B cell (primary cell): ENCODE measurements around the gene SMIM13. TPM values are rescaled to one million over a fixed set of nuclear protein-coding genes. Genes with fewer than 3 reads are reported as not detected.

Source experiments
- ATAC-seq: fragments of 200-7000 bp; cut with Tn5 transposase; one replicate; pipeline ENCODE4 v1.10.0; 2021; ENCODE audit warnings: low read depth, mild to moderate bottlenecking, moderate number of reproducible peaks, moderate library complexity
- CTCF ChIA-PET: fragments of 350-600 bp; sonication (Branson Sonifier 250); formaldehyde crosslinking; loops from one replicate; lab custom pipeline; 2021; ENCODE audit warnings: antibody characterized with exemption, inconsistent platforms; lab: Charles Lee
- POLR2A ChIA-PET: fragments of 350-600 bp; sonication (Branson Sonifier 250); formaldehyde crosslinking; loops from one replicate; lab custom pipeline; 2021; ENCODE audit warnings: antibody characterized with exemption; lab: Charles Lee
- DNase-seq: peaks from one replicate; pipeline ENCODE4 v3.0.0; 2013
- H2AFZ ChIP-seq: 2 replicates; pipeline ENCODE4 v1.6.1; 2012; ENCODE audit warnings: mild to moderate bottlenecking, low read depth, low read length; ENCODE audit not compliant: insufficient read depth, poor library complexity, severe bottlenecking
- H3K27ac ChIP-seq, 2 donors: 1 replicate in 1 of 2; 2 replicates in 1 of 2; pipeline ENCODE4 v1.5.1; 2012 to 2013; ENCODE audit warnings: low read length in 2 of 2, mild to moderate bottlenecking in 2 of 2, moderate library complexity in 1 of 2
- H3K27me3 ChIP-seq, 4 experiments: fragments of 200-600 bp in 1 of 4; sonication (generic) in 1 of 4; replicated peaks in 1 of 4; 1 replicate in 2 of 4; 2 replicates in 2 of 4; pipeline versions ENCODE4 v1.6.1 to v1.7.0; 2013 to 2016; ENCODE audit warnings: low read length in 3 of 4, mild to moderate bottlenecking in 2 of 4, mixed read lengths in 1 of 4, moderate library complexity in 1 of 4; ENCODE audit not compliant: insufficient read depth in 4 of 4, control insufficient read depth in 3 of 4; ENCODE audit errors: control extremely low read depth in 1 of 4
- H3K36me3 ChIP-seq, 2 experiments: replicated peaks in 1 of 2; 1 replicate in 1 of 2; 2 replicates in 1 of 2; pipeline versions ENCODE4 v1.6.1 to v1.7.1; 2013; ENCODE audit warnings: low read length in 1 of 2; ENCODE audit not compliant: insufficient read depth in 2 of 2, control insufficient read depth in 1 of 2; ENCODE audit errors: control extremely low read depth in 1 of 2, extremely low read depth in 1 of 2
- H3K4me1 ChIP-seq, 2 donors: fragments of 200-600 bp in 1 of 2; sonication (generic) in 1 of 2; 1 replicate in 1 of 2; 2 replicates in 1 of 2; pipeline versions ENCODE4 v1.5.1 to v1.6.1; 2013 to 2017; ENCODE audit warnings: low read length in 2 of 2; ENCODE audit not compliant: control insufficient read depth in 2 of 2, insufficient read depth in 2 of 2
- H3K4me2 ChIP-seq: replicated peaks from 2 replicates; pipeline ENCODE3; 2012; ENCODE audit warnings: mild to moderate bottlenecking, low read depth, low read length; ENCODE audit not compliant: poor library complexity, severe bottlenecking
- H3K4me3 ChIP-seq, 5 experiments: fragments of 200-600 bp in 1 of 5; sonication (generic) in 1 of 5; 1 replicate in 3 of 5; 2 replicates in 2 of 5; pipeline versions ENCODE4 v1.5.1 to v1.7.0; 2011 to 2016; ENCODE audit warnings: low read length in 4 of 5, mild to moderate bottlenecking in 4 of 5, low read depth in 2 of 5, control low read depth in 1 of 5, moderate library complexity in 1 of 5; ENCODE audit not compliant: insufficient read depth in 1 of 5; ENCODE audit errors: control extremely low read depth in 1 of 5, extremely low read depth in 1 of 5
- H3K79me2 ChIP-seq: fragments of 200-600 bp; sonication (generic); one replicate; pipeline ENCODE4 v1.6.0; 2016; ENCODE audit warnings: low read length; ENCODE audit not compliant: control insufficient read depth, insufficient read depth
- H3K9ac ChIP-seq: fragments of 200-600 bp; sonication (generic); 2 replicates; pipeline ENCODE4 v1.6.1; 2017; ENCODE audit warnings: mild to moderate bottlenecking, low read length, moderate library complexity
- H3K9me3 ChIP-seq, 3 donors: one replicate each; pipeline versions ENCODE4 v1.6.1 to v1.7.1; 2013; ENCODE audit warnings: low read length in 2 of 3; ENCODE audit not compliant: control insufficient read depth in 2 of 3, insufficient read depth in 1 of 3; ENCODE audit errors: control extremely low read depth in 1 of 3
- H4K20me1 ChIP-seq: 2 replicates; pipeline ENCODE4 v1.6.0; 2012; ENCODE audit warnings: mild to moderate bottlenecking, low read length; ENCODE audit not compliant: insufficient read depth, control insufficient read depth, poor library complexity, severe bottlenecking
- H3K27ac Mint-ChIP-seq: one replicate; pipeline ENCODE4 v1.8.0; 2021; ENCODE audit warnings: mixed read lengths
- H3K27me3 Mint-ChIP-seq: one replicate; pipeline ENCODE4 v1.8.0; 2021; ENCODE audit warnings: mixed read lengths
- H3K4me1 Mint-ChIP-seq: one replicate; pipeline ENCODE4 v1.8.0; 2021; ENCODE audit warnings: mixed read lengths
- H3K4me3 Mint-ChIP-seq: one replicate; pipeline ENCODE4 v1.8.0; 2021; ENCODE audit warnings: mixed read lengths
- H3K9me3 Mint-ChIP-seq: one replicate; pipeline ENCODE4 v1.8.0; 2022; ENCODE audit warnings: mixed read lengths; ENCODE audit not compliant: insufficient read depth
- CTCF ChIP-seq: fragments of 200-600 bp; IDR thresholded peaks from one replicate; pipeline ENCODE4 v1.8.0; 2022; ENCODE audit warnings: antibody characterized with exemption, mild to moderate bottlenecking
- EZH2 ChIP-seq: IDR thresholded peaks from 2 replicates; pipeline ENCODE4 v1.6.1; 2012; ENCODE audit warnings: borderline replicate concordance, low read depth, mild to moderate bottlenecking, moderate library complexity, low read length; ENCODE audit not compliant: insufficient read depth, poor library complexity, severe bottlenecking
- WGBS: methylation state at CpG from one replicate; pipeline ENCODE4 v1.1.5; 2013; ENCODE audit warnings: missing lambda C conversion rate; ENCODE audit not compliant: insufficient coverage; 5-methylcytosine and 5-hydroxymethylcytosine counted together
- intact Hi-C: fragments of 100-400 bp; cut with micrococcal nuclease; formaldehyde crosslinking; loops from one replicate; pipeline ENCODE4 v1.10.0; 2022
- polyA plus RNA-seq: library from polyadenylated mRNA; depleted of rRNA; stranded (reverse); fragments of >200 nt; gene quantifications from 2 replicates; pipeline ENCODE4 v1.2.3, GENCODE V29; 2012
- total RNA-seq, 2 donors: library from RNA; stranded (reverse); fragments of 120-200 nt in 1 of 2; gene quantifications; 1 replicate in 1 of 2; 2 replicates in 1 of 2; pipeline versions ENCODE4 v1.2.3 to v1.2.4, GENCODE V29; 2013 to 2022

SMIM13 gene
- total and polyA plus RNA-seq, 2 donors (not counting 1 experiment from before 2014, with no cell fraction given) = 2.1 to 5.5 TPM

DNA sequence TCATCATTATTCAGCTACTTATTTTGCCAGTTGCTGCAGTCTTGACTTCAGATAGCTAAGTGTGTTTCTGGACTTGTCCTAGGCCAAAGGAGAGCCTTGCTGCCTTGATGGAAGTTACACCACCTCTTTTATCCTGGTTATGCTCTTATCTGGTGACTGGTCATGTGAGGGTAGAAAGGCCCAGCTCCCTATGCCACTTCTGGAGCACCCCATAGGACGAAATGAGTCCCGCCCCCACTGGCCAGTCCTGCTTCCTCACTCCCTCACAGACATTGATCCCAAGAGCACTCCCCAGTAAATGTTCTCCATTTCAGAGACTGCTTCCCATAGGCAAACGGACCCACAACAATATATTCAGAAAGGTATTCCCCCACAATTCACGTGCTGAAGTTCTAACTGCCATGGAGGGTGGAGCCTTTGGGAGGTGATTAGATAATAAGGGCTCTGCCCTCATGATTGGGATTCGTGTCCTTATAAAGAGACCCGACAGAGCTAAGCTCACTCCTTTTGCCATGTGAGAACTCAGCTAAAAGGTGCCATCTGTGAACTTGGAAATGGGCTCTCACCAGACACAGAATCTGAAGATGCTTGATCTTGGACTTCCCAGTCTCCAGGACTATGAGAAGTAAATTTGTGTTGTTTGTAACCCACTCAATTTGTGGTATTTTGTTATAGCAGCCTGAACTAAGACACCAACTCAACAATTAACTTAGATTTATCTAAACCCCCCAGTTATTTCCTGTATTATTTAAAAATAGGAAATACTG lies 28.0 kb upstream of the SMIM13 start:
- no peak overlapping the region for H3K4me3 Mint-ChIP-seq
- no peak overlapping the region for H3K27ac Mint-ChIP-seq
- H3K4me1 ChIP-seq = no peaks in the 10 kb centered on the region
- DNase-seq (no peak), ATAC-seq (no peak)
- CTCF ChIA-PET = interaction anchor here (0.9 to 4.8 kb wide), 4 partner anchors 14 to 589 kb away, joined by 3 to 32 read pairs (median 8); no protein-coding TSS in a partner anchor
- TF ChIP-seq EZH2 (no peak), CTCF (no peak)
- peaks cover 0 to 3% (median 3%) of the 10 kb centered on the region in 4 experiments for H3K27me3 ChIP-seq
- intact Hi-C loops = loop anchor here (5.0 kb wide), 1 partner anchor 263 kb away; no protein-coding TSS in a partner anchor
- no peak overlapping the region for H3K9ac ChIP-seq
- no peak overlapping the region for H3K4me3 ChIP-seq
- H4K20me1 ChIP-seq = no peaks in the 10 kb centered on the region
- H3K9me3 ChIP-seq = no peaks in the 10 kb centered on the region
- no peaks in the 10 kb centered on the region for H3K36me3 ChIP-seq
- H3K4me2 ChIP-seq = no peak overlapping the region
- H3K27ac ChIP-seq = no peak overlapping the region
- POLR2A ChIA-PET = no interaction called here
- H3K4me1 Mint-ChIP-seq = no peaks in the 10 kb centered on the region
- no peak overlapping the region for H2AFZ ChIP-seq
- H3K27me3 Mint-ChIP-seq = peaks cover 12% of the 10 kb centered on the region
- WGBS = 94% methylated on average over 4 of the region's 6 CpGs
- H3K9me3 Mint-ChIP-seq = no peaks in the 10 kb centered on the region
- H3K79me2 ChIP-seq = no peaks in the 10 kb centered on the region
